ENCODE measurements around the gene GRM7. TPM values are rescaled to one million over a fixed set of nuclear protein-coding genes. Genes with fewer than 3 reads are reported as not detected.
A peak's percentile ranks its signal among the peaks of the same experiment; 100 is the strongest.

Gene GRM7
- total and polyA plus RNA-seq, 2 donors (not counting 1 experiment from before 2014, with no cell fraction given) = not detected

DNA sequence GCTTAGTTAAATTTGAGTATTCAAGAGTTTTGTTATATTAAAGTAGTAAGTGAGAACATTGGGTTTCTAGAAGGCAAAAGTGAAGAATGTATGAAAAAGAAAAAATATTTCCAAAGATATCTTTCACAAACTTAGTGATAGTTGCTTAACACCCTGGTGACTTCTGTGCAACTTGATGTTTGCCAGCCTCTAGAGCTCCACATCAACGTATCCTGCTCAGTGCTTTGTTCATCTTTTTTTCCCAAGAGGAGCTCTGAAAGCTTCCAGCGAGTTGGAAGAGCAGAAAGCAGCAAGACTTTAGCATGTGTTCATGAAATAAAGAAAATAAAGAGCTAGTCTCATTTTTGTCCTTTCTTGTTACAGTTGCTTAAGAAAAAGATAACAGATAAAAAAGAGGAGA, 225.5 kb downstream of the GRM7 start:
- Histone ChIP-seq H3K4me2 (ENCODE audit: extremely low read depth, insufficient read depth, low read length) (no peak overlapping the region), H3K36me3 (ENCODE audit: control insufficient read depth, insufficient read depth, low read length) (no peaks in the 10 kb centered on the region), H2AFZ (ENCODE audit: low read length) (no peak overlapping the region), H3K9ac (ENCODE audit: insufficient read depth, low read length) (no peak overlapping the region), H3K4me1 (ENCODE audit: control insufficient read depth, extremely low read depth, insufficient read depth, low read length) (no peaks in the 10 kb centered on the region), H3K27me3 (ENCODE audit: control insufficient read depth, insufficient read depth, low read length) (no peaks in the 10 kb centered on the region), H3K4me3 (replicated peaks in 1 of 4; ENCODE audit: control extremely low read depth in 1 of 4, insufficient read depth in 1 of 4, low read depth in 3 of 4, low read length in 4 of 4) (no peak overlapping the region), H3K27ac (ENCODE audit: insufficient read depth, low read length) (no peak overlapping the region), H4K20me1 (ENCODE audit: control insufficient read depth, extremely low read depth, insufficient read depth, low read length) (no peaks in the 10 kb centered on the region), H3K79me2 (ENCODE audit: control insufficient read depth, insufficient read depth, low read length) (no peaks in the 10 kb centered on the region), H3K9me3 (ENCODE audit: control insufficient read depth, insufficient read depth, low read depth, low read length) (no peaks in the 10 kb centered on the region)
- TF ChIP-seq EZH2 (IDR thresholded peaks at IDR 0.05; ENCODE audit: low read length, missing control alignments) = no peak
- no peak for DNase-seq (ENCODE audit: low read depth in 2 of 2)

DNA sequence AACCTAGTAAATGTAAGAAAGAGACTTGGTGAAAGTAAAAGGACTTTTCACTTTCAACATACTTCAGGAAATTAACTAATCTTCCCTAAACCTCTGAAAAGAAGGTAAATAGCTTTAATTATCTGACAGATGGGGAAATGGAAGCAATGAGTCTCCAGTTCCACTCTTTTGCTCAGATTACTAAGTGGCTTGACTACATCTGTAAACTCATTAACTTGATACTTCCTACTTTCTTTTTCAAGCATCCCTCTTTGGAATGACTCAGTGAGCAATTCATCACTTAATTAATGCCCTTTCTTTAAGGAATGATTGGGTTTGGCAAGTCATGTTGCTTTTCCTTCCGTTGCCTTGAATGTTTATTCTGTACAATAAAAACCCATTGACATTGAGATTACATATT, 234.2 kb downstream of the GRM7 start:
- Histone ChIP-seq H3K4me1 (ENCODE audit: control insufficient read depth, extremely low read depth, insufficient read depth, low read length) (no peaks in the 10 kb centered on the region), H2AFZ (ENCODE audit: low read length) (no peak overlapping the region), H4K20me1 (ENCODE audit: control insufficient read depth, extremely low read depth, insufficient read depth, low read length) (no peaks in the 10 kb centered on the region), H3K4me2 (ENCODE audit: extremely low read depth, insufficient read depth, low read length) (no peak overlapping the region), H3K27me3 (ENCODE audit: control insufficient read depth, insufficient read depth, low read length) (no peaks in the 10 kb centered on the region), H3K36me3 (ENCODE audit: control insufficient read depth, insufficient read depth, low read length) (no peaks in the 10 kb centered on the region), H3K9me3 (ENCODE audit: control insufficient read depth, insufficient read depth, low read depth, low read length) (no peaks in the 10 kb centered on the region), H3K4me3 (replicated peaks in 1 of 4; ENCODE audit: control extremely low read depth in 1 of 4, insufficient read depth in 1 of 4, low read depth in 3 of 4, low read length in 4 of 4) (no peak overlapping the region), H3K27ac (ENCODE audit: insufficient read depth, low read length) (no peak overlapping the region), H3K79me2 (ENCODE audit: control insufficient read depth, insufficient read depth, low read length) (no peaks in the 10 kb centered on the region), H3K9ac (ENCODE audit: insufficient read depth, low read length) (no peak overlapping the region)
- peak in 1 of 2 donors; percentile 79 for DNase-seq (ENCODE audit: low read depth in 2 of 2)
- TF ChIP-seq EZH2 (IDR thresholded peaks at IDR 0.05; ENCODE audit: low read length, missing control alignments) = no peak
- TF ChIP-seq, protein P1, sequence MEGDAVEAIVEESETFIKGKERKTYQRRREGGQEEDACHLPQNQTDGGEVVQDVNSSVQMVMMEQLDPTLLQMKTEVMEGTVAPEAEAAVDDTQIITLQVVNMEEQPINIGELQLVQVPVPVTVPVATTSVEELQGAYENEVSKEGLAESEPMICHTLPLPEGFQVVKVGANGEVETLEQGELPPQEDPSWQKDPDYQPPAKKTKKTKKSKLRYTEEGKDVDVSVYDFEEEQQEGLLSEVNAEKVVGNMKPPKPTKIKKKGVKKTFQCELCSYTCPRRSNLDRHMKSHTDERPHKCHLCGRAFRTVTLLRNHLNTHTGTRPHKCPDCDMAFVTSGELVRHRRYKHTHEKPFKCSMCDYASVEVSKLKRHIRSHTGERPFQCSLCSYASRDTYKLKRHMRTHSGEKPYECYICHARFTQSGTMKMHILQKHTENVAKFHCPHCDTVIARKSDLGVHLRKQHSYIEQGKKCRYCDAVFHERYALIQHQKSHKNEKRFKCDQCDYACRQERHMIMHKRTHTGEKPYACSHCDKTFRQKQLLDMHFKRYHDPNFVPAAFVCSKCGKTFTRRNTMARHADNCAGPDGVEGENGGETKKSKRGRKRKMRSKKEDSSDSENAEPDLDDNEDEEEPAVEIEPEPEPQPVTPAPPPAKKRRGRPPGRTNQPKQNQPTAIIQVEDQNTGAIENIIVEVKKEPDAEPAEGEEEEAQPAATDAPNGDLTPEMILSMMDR (conservative IDR thresholded peaks at IDR 0.05 in 1 of 2, IDR thresholded peaks at IDR 0.05 in 1 of 2; ENCODE audit: low read depth in 1 of 2, low read length in 2 of 2) = no peak

DNA sequence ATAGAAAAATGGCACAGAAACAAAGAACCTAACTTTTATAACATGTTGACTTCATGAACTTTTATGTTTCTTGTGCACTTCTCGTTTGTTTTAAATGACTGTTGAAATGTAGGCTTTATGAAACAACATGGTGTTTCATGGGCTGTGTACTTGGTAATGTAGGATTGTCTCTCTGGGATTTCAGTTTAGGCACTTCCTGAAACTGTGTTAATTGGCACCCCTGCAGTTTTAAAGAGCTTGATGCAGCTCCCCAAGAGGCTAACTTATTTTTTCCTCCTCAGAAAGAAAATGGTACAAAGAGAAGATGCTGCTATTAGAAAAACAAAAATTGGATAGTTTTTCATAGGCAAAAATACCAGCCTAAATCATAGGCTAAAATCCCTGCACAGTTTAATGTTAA, 239.2 kb downstream of the GRM7 start:
- Histone ChIP-seq H3K9me3 (ENCODE audit: control insufficient read depth, insufficient read depth, low read depth, low read length) (no peaks in the 10 kb centered on the region), H3K4me3 (replicated peaks in 1 of 4; ENCODE audit: control extremely low read depth in 1 of 4, insufficient read depth in 1 of 4, low read depth in 3 of 4, low read length in 4 of 4) (no peak overlapping the region), H3K9ac (ENCODE audit: insufficient read depth, low read length) (no peak overlapping the region), H3K27me3 (ENCODE audit: control insufficient read depth, insufficient read depth, low read length) (no peaks in the 10 kb centered on the region), H4K20me1 (ENCODE audit: control insufficient read depth, extremely low read depth, insufficient read depth, low read length) (no peaks in the 10 kb centered on the region), H3K4me2 (ENCODE audit: extremely low read depth, insufficient read depth, low read length) (no peak overlapping the region), H3K36me3 (ENCODE audit: control insufficient read depth, insufficient read depth, low read length) (no peaks in the 10 kb centered on the region), H3K27ac (ENCODE audit: insufficient read depth, low read length) (no peak overlapping the region), H3K79me2 (ENCODE audit: control insufficient read depth, insufficient read depth, low read length) (no peaks in the 10 kb centered on the region), H3K4me1 (ENCODE audit: control insufficient read depth, extremely low read depth, insufficient read depth, low read length) (no peaks in the 10 kb centered on the region), H2AFZ (ENCODE audit: low read length) (no peak overlapping the region)
- no peak for DNase-seq (ENCODE audit: low read depth in 2 of 2)
- TF ChIP-seq, protein P1 (conservative IDR thresholded peaks at IDR 0.05 in 1 of 2, IDR thresholded peaks at IDR 0.05 in 1 of 2; ENCODE audit: low read depth in 1 of 2, low read length in 2 of 2) = no peak
- no peak for TF ChIP-seq EZH2 (IDR thresholded peaks at IDR 0.05; ENCODE audit: low read length, missing control alignments)
